ENCODE results near the gene MPZL2.

DNA sequence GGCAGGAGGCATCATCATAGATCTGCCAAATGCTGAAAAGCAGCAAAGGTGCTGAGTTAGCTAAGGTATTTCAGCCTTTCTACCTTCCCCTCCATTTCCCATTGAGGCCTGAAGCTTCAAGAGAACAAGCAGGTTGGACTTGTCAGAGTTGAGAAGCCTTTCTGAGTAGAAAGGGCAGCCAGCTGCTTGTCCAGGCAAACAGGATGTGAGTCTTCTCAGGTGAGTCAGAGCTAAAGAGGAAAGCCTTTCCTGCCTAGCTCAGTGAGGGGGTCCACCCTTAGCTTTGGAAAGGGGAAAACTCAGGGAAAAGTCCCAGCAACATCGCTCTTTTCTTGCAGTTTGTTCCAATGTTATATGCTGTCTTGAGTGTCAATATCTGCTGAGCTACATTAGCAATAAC is 13.2 kb upstream of the MPZL2 start:
- TF ChIP-seq POLR2AphosphoS5 (IDR thresholded peaks at IDR 0.05; ENCODE audit: low read depth, low read length) (no peak), SIN3A (conservative IDR thresholded peaks at IDR 0.05 in 1 of 2, IDR thresholded peaks at IDR 0.05 in 1 of 2; ENCODE audit: low read depth in 1 of 2, low read length in 2 of 2) (no peak), RNF2 (IDR thresholded peaks at IDR 0.05; ENCODE audit: borderline replicate concordance, low read depth, low read length, missing control alignments, poor library complexity, severe bottlenecking) (no peak), SIX5 (IDR thresholded peaks at IDR 0.05; ENCODE audit: low read depth, low read length) (no peak), KDM5A (IDR thresholded peaks at IDR 0.05; ENCODE audit: low read length) (no peak), POLR2A (IDR thresholded peaks at IDR 0.05; ENCODE audit: control extremely low read depth in 1 of 2, low read depth in 2 of 2, low read length in 2 of 2) (no peak), TAF7 (optimal IDR thresholded peaks at IDR 0.05; ENCODE audit: borderline replicate concordance, low read depth, low read length) (no peak), PHF8 (conservative IDR thresholded peaks at IDR 0.05; ENCODE audit: low read depth, low read length) (no peak), NANOG (IDR thresholded peaks at IDR 0.05; ENCODE audit: insufficient read depth, low read depth, low read length, poor library complexity, severe bottlenecking) (no peak), EZH2 (IDR thresholded peaks at IDR 0.05; ENCODE audit: low read depth, low read length, severe bottlenecking) (no peak), CTBP2 (IDR thresholded peaks at IDR 0.05; ENCODE audit: borderline replicate concordance, insufficient read depth, insufficient read length, low read length) (no peak), ZNF274 (IDR thresholded peaks at IDR 0.05; ENCODE audit: borderline replicate concordance, extremely low read depth, low read length) (no peak)
- TF ChIP-seq, protein P1, sequence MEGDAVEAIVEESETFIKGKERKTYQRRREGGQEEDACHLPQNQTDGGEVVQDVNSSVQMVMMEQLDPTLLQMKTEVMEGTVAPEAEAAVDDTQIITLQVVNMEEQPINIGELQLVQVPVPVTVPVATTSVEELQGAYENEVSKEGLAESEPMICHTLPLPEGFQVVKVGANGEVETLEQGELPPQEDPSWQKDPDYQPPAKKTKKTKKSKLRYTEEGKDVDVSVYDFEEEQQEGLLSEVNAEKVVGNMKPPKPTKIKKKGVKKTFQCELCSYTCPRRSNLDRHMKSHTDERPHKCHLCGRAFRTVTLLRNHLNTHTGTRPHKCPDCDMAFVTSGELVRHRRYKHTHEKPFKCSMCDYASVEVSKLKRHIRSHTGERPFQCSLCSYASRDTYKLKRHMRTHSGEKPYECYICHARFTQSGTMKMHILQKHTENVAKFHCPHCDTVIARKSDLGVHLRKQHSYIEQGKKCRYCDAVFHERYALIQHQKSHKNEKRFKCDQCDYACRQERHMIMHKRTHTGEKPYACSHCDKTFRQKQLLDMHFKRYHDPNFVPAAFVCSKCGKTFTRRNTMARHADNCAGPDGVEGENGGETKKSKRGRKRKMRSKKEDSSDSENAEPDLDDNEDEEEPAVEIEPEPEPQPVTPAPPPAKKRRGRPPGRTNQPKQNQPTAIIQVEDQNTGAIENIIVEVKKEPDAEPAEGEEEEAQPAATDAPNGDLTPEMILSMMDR (IDR thresholded peaks at IDR 0.05; ENCODE audit: control extremely low read depth in 1 of 3, insufficient read depth in 1 of 3, low read depth in 1 of 3, low read length in 3 of 3), result no peak

All from H1 (cell line).